Brain microvascular endothelial cell (primary cell): Measurements from ENCODE around the gene NEUROG1.

Experiments
- DNase-seq: peaks from one replicate; pipeline ENCODE4 v3.0.0-alpha.2; 2020
- H3K27ac ChIP-seq: fragments of 250-450 bp; sonication (Bioruptor Pico); 2 replicates; pipeline ENCODE4 v1.5.1; 2020; ENCODE audit warnings: mild to moderate bottlenecking, moderate library complexity
- H3K27me3 ChIP-seq: fragments of 250-450 bp; sonication (Bioruptor Pico); replicated peaks from 2 replicates; pipeline ENCODE4 v1.5.1; 2020; ENCODE audit warnings: mild to moderate bottlenecking
- H3K36me3 ChIP-seq: fragments of 250-450 bp; sonication (Bioruptor Pico); replicated peaks from 2 replicates; pipeline ENCODE4 v1.5.1; 2020; ENCODE audit warnings: mild to moderate bottlenecking
- H3K4me3 ChIP-seq: 2 replicates; pipeline ENCODE4 v1.5.1; 2011; ENCODE audit warnings: low read depth, mild to moderate bottlenecking, control low read depth, low read length, moderate library complexity
- CTCF ChIP-seq: IDR thresholded peaks from 2 replicates; pipeline ENCODE4 v1.5.1; 2011; ENCODE audit warnings: low read depth, mild to moderate bottlenecking, moderate library complexity, low read length, control low read depth, inconsistent platforms; ENCODE audit errors: missing control alignments
- in situ Hi-C: cut with HindIII; loops from 2 replicates; pipeline ENCODE4 v1.10.0; 2017; ENCODE audit warnings: low sequenced_read_pairs, low pct_ligation_motif_present

The NEUROG1 gene

GRCh38 chr5:135491552-135492318 lies 44.0 kb downstream of the NEUROG1 start:
- Histone ChIP-seq H3K4me3 (no peak overlapping the region), H3K27me3 (peaks cover 57% of the 10 kb centered on the region), H3K27ac (no peak overlapping the region), H3K36me3 (no peaks in the 10 kb centered on the region)
- DNase-seq = no peak
- in situ Hi-C loops = no loop called here
- TF ChIP-seq CTCF = no peak

- Histone ChIP-seq H3K36me3 (no peaks in the 10 kb centered on the region), H3K27ac (no peak overlapping the region), H3K27me3 (peaks cover 62% of the 10 kb centered on the region), H3K4me3 (no peak overlapping the region)
- DNase-seq = no peak
- in situ Hi-C loops = no loop called here
- TF ChIP-seq CTCF = no peak
Measured at GRCh38 chr5:135491038-135491551, 44.7 kb downstream of the NEUROG1 start.

GRCh38 chr5:135490245-135491037 lies 45.3 kb downstream of the NEUROG1 start:
- peaks cover 68% of the 10 kb centered on the region for H3K27me3 ChIP-seq
- no peaks in the 10 kb centered on the region for H3K36me3 ChIP-seq
- in situ Hi-C loops = no loop called here
- no peak for TF ChIP-seq CTCF
- DNase-seq = no peak
- peak overlapping the region; percentile 17 for H3K4me3 ChIP-seq
- no peak overlapping the region for H3K27ac ChIP-seq

GRCh38 chr5:135489466-135490244 lies 46.1 kb downstream of the NEUROG1 start:
- Histone ChIP-seq H3K36me3 (no peaks in the 10 kb centered on the region), H3K27ac (no peak overlapping the region), H3K4me3 (peak overlapping the region; percentile 49), H3K27me3 (peaks cover 72% of the 10 kb centered on the region)
- in situ Hi-C loops = no loop called here
- TF ChIP-seq CTCF = no peak
- no peak for DNase-seq

- no peak for TF ChIP-seq CTCF
- no peak overlapping the region for H3K27ac ChIP-seq
- H3K27me3 ChIP-seq = peaks cover 74% of the 10 kb centered on the region
- H3K4me3 ChIP-seq = peak overlapping the region; percentile 49
- peak; percentile 62 for DNase-seq
- H3K36me3 ChIP-seq = no peaks in the 10 kb centered on the region
- in situ Hi-C loops = no loop called here
Measured at GRCh38 chr5:135488727-135489465, 46.9 kb downstream of the NEUROG1 start.
